ENCODE measurements around the gene LIPN. TPM values are rescaled to one million over a fixed set of nuclear protein-coding genes. Genes with fewer than 3 reads are reported as not detected.
A peak's percentile ranks its signal among the peaks of the same experiment; 100 is the strongest.

LIPN gene
- total and polyA plus RNA-seq, 2 donors (not counting 3 experiments of a cell fraction or from before 2014, with no cell fraction given), result not detected

- no TSS peak for BruUV-seq (replicated peaks)
- Histone ChIP-seq H2AFZ (ENCODE audit: low read depth, low read length) (no peak overlapping the region), H3K9me1 (replicated peaks; ENCODE audit: control insufficient read depth, extremely low read depth, insufficient read depth, low read length) (no peaks in the 10 kb centered on the region), H3K27ac (ENCODE audit: insufficient read depth, low read depth, low read length) (no peak overlapping the region), H3K4me2 (ENCODE audit: insufficient read depth, low read length) (no peak overlapping the region), H3K27me3 (ENCODE audit: control insufficient read depth in 2 of 2, insufficient read depth in 2 of 2, low read length in 2 of 2) (no peaks in the 10 kb centered on the region), H3K79me2 (ENCODE audit: control insufficient read depth, insufficient read depth, low read length) (no peaks in the 10 kb centered on the region), H3K9me3 (replicated peaks; ENCODE audit: control insufficient read depth, insufficient read depth, low read length) (no peaks in the 10 kb centered on the region), H3K9ac (replicated peaks; ENCODE audit: extremely low read depth, insufficient read depth, low read length) (no peak overlapping the region), H3K4me1 (ENCODE audit: control insufficient read depth, extremely low read depth, insufficient read depth, low read length) (no peaks in the 10 kb centered on the region), H4K20me1 (replicated peaks; ENCODE audit: control insufficient read depth, extremely low read depth, insufficient read depth, low read length) (no peaks in the 10 kb centered on the region), H3K36me3 (ENCODE audit: control insufficient read depth in 2 of 2, extremely low read depth in 1 of 2, insufficient read depth in 2 of 2, low read length in 2 of 2) (no peaks in the 10 kb centered on the region), H3K4me3 (replicated peaks in 1 of 3; ENCODE audit: insufficient read depth in 1 of 3, low read depth in 1 of 3, low read length in 3 of 3) (no peak overlapping the region)
- peak; percentile 87 for FAIRE-seq
- CTCF ChIA-PET, result interaction anchor here (0.7 to 2.8 kb wide), 9 partner anchors 9 to 227 kb away, joined by 3 to 48 read pairs (median 8); partner anchors contain the start of gene RNLS
- TF ChIP-seq, protein P1, sequence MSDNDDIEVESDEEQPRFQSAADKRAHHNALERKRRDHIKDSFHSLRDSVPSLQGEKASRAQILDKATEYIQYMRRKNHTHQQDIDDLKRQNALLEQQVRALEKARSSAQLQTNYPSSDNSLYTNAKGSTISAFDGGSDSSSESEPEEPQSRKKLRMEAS (IDR thresholded peaks at IDR 0.05; ENCODE audit: insufficient read depth, insufficient read length), result no peak
- peak; percentile 49 to 67 for TF ChIP-seq CTCF (IDR thresholded peaks at IDR 0.05; ENCODE audit: extremely low read depth in 1 of 2, insufficient read depth in 1 of 2, low read depth in 1 of 2, low read length in 2 of 2)
- peak; percentile 33 for DNase-seq (ENCODE audit: low read depth, low spot score)
- dilution Hi-C loops (cut with MboI; ENCODE audit: extremely low pct_ligation_motif_present, low sequenced_read_pairs), result no loop called here
- intact Hi-C loops (cut with micrococcal nuclease), result loop anchor here (1.0 to 5.0 kb wide), 3 partner anchors 85 to 227 kb away; partner anchors contain the start of gene LIPK
- POLR2A ChIA-PET, result no interaction called here
Observed at GRCh38 chr10:88791924-88792323, 32.1 kb downstream of the LIPN start.

DNA sequence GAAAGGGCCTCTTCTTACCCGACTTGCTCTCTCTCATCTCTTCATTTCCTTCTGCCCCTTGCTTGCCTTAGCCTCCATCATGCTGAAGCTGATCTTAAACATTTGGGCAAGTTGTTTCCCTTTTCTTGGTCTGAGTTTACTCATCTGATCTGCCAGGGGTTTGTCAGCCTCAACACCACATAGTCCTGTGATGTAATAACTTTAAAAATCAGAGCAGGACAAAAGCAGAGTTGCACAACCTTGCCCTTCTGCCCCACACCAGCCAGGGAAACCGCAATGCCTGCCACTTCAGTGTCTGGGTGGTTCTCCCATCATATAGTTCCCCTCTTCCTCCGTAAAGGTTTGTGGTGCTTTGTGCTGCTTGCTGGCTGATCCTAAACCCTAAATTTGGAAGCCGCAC is 32.8 kb downstream of the LIPN start:
- POLR2A ChIA-PET, result no interaction called here
- Histone ChIP-seq H3K27me3 (ENCODE audit: control insufficient read depth in 2 of 2, insufficient read depth in 2 of 2, low read length in 2 of 2) (no peaks in the 10 kb centered on the region), H3K9me3 (replicated peaks; ENCODE audit: control insufficient read depth, insufficient read depth, low read length) (no peaks in the 10 kb centered on the region), H3K27ac (ENCODE audit: insufficient read depth, low read depth, low read length) (no peak overlapping the region), H3K79me2 (ENCODE audit: control insufficient read depth, insufficient read depth, low read length) (no peaks in the 10 kb centered on the region), H3K9me1 (replicated peaks; ENCODE audit: control insufficient read depth, extremely low read depth, insufficient read depth, low read length) (no peaks in the 10 kb centered on the region), H3K4me1 (ENCODE audit: control insufficient read depth, extremely low read depth, insufficient read depth, low read length) (no peaks in the 10 kb centered on the region), H3K4me2 (ENCODE audit: insufficient read depth, low read length) (no peak overlapping the region), H4K20me1 (replicated peaks; ENCODE audit: control insufficient read depth, extremely low read depth, insufficient read depth, low read length) (no peaks in the 10 kb centered on the region), H2AFZ (ENCODE audit: low read depth, low read length) (no peak overlapping the region), H3K9ac (replicated peaks; ENCODE audit: extremely low read depth, insufficient read depth, low read length) (no peak overlapping the region), H3K36me3 (ENCODE audit: control insufficient read depth in 2 of 2, extremely low read depth in 1 of 2, insufficient read depth in 2 of 2, low read length in 2 of 2) (no peaks in the 10 kb centered on the region), H3K4me3 (replicated peaks in 1 of 3; ENCODE audit: insufficient read depth in 1 of 3, low read depth in 1 of 3, low read length in 3 of 3) (no peak overlapping the region)
- intact Hi-C loops (cut with micrococcal nuclease), result loop anchor here (1.0 to 5.0 kb wide), 3 partner anchors 85 to 227 kb away; partner anchors contain the start of gene LIPK
- BruUV-seq (replicated peaks), result no TSS peak
- CTCF ChIA-PET, result interaction anchor here (0.6 to 2.8 kb wide), 8 partner anchors 8 to 228 kb away, joined by 3 to 48 read pairs (median 7); partner anchors contain the start of gene RNLS
- no peak for DNase-seq (ENCODE audit: low read depth, low spot score)
- dilution Hi-C loops (cut with MboI; ENCODE audit: extremely low pct_ligation_motif_present, low sequenced_read_pairs), result no loop called here
- no peak for FAIRE-seq
- TF ChIP-seq POLR2AphosphoS5 (IDR thresholded peaks at IDR 0.05; ENCODE audit: insufficient read depth, low read depth, low read length), result no peak
- no peak for TF ChIP-seq POLR2A (IDR thresholded peaks at IDR 0.05; ENCODE audit: low read depth, low read length)

Data from endothelial cell of umbilical vein (primary cell).